ENCODE data around the gene FRMD3. TPM values are rescaled to one million over a fixed set of nuclear protein-coding genes. Genes with fewer than 3 reads are reported as not detected.

Gene FRMD3
- polyA plus RNA-seq, 1 donor from 2014 or later: 13.0 TPM

DNA sequence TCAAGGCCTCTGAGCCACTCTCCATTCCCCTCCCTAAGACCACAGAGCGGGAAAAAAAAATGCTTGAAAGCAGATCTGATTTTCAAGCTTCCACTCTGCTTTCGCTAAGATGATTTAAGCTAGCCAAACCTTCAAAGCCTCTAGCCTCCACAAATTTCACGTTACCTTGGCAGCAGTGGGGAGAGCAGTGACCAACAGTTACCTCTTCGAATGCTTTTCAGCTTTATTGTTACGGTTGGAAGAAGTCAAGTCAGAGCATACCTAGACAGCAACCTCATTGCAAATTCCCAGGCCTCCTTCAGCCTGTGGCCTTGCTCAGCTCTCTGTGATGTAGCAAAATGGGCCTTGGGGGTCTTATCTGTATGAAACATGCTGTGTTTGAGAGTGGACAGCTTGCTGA, 89.6 kb downstream of the FRMD3 start:
- TF ChIP-seq, protein P1, sequence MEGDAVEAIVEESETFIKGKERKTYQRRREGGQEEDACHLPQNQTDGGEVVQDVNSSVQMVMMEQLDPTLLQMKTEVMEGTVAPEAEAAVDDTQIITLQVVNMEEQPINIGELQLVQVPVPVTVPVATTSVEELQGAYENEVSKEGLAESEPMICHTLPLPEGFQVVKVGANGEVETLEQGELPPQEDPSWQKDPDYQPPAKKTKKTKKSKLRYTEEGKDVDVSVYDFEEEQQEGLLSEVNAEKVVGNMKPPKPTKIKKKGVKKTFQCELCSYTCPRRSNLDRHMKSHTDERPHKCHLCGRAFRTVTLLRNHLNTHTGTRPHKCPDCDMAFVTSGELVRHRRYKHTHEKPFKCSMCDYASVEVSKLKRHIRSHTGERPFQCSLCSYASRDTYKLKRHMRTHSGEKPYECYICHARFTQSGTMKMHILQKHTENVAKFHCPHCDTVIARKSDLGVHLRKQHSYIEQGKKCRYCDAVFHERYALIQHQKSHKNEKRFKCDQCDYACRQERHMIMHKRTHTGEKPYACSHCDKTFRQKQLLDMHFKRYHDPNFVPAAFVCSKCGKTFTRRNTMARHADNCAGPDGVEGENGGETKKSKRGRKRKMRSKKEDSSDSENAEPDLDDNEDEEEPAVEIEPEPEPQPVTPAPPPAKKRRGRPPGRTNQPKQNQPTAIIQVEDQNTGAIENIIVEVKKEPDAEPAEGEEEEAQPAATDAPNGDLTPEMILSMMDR (IDR thresholded peaks at IDR 0.05; ENCODE audit: poor library complexity, severe bottlenecking): no peak
- TF ChIP-seq POLR2AphosphoS5 (IDR thresholded peaks at IDR 0.05): no peak
- TF ChIP-seq EZH2 (IDR thresholded peaks at IDR 0.05; ENCODE audit: borderline replicate concordance, insufficient read depth, low read length, poor library complexity, severe bottlenecking): no peak
- TF ChIP-seq SMC3 (conservative IDR thresholded peaks at IDR 0.05; ENCODE audit: poor library complexity): no peak
- TF ChIP-seq RAD21 (conservative IDR thresholded peaks at IDR 0.05): no peak
- no peak for TF ChIP-seq EP300 (conservative IDR thresholded peaks at IDR 0.05; ENCODE audit: poor library complexity, severe bottlenecking)
- no peak for TF ChIP-seq MXI1 (conservative IDR thresholded peaks at IDR 0.05; ENCODE audit: poor library complexity, severe bottlenecking)
- no peak for TF ChIP-seq REST (IDR thresholded peaks at IDR 0.05; ENCODE audit: borderline replicate concordance)
- no peak for TF ChIP-seq TAF1 (IDR thresholded peaks at IDR 0.05; ENCODE audit: low read depth)
- no peak overlapping the region for H3K27ac ChIP-seq (ENCODE audit: low read length)
- no peak overlapping the region for H3K9ac ChIP-seq (ENCODE audit: low read length)
- H3K9me3 ChIP-seq (ENCODE audit: low read length): no peaks in the 10 kb centered on the region
- H3K79me2 ChIP-seq (replicated peaks; ENCODE audit: insufficient read depth, low read length): no peaks in the 10 kb centered on the region
- H3K27me3 ChIP-seq (ENCODE audit: insufficient read depth, low read depth, low read length): no peaks in the 10 kb centered on the region
- no peaks in the 10 kb centered on the region for H3K36me3 ChIP-seq (ENCODE audit: insufficient read depth, low read length)
- no peaks in the 10 kb centered on the region for H3K9me2 ChIP-seq (ENCODE audit: insufficient read depth, low read length)
- no peak overlapping the region for H2AFZ ChIP-seq (ENCODE audit: low read depth, low read length)
- no peaks in the 10 kb centered on the region for H3F3A ChIP-seq (ENCODE audit: insufficient read depth, low read length, poor library complexity, severe bottlenecking)
- no peak overlapping the region for H3K4me3 ChIP-seq (ENCODE audit: low read length)
- no peak overlapping the region for H3K4me2 ChIP-seq (ENCODE audit: low read length)
- H4K20me1 ChIP-seq (ENCODE audit: insufficient read depth): no peaks in the 10 kb centered on the region

DNA sequence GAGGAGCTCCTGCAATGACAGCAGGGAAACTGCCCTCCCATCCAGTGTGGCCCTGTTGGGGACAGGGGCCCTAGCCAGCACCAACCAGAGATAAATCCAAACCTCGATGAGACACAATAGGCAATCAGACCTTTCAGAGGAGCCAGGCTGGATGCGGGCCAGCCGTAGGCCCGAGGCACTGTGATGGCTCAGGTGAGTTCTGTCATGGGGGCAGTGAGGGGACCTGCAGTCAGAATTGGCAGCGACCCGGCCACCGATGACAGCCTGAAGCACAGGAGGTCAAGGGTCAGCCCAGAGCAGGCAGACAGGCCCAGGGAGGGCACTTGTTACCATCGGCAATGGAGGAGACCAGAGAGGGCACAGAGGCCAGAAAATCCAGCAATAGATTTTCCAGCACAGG, 90.8 kb downstream of the FRMD3 start:
- no peak overlapping the region for H3K4me2 ChIP-seq (ENCODE audit: low read length)
- no peak overlapping the region for H3K27ac ChIP-seq (ENCODE audit: low read length)
- H3K27me3 ChIP-seq (ENCODE audit: insufficient read depth, low read depth, low read length): no peaks in the 10 kb centered on the region
- no peaks in the 10 kb centered on the region for H3F3A ChIP-seq (ENCODE audit: insufficient read depth, low read length, poor library complexity, severe bottlenecking)
- H3K9me2 ChIP-seq (ENCODE audit: insufficient read depth, low read length): no peaks in the 10 kb centered on the region
- H4K20me1 ChIP-seq (ENCODE audit: insufficient read depth): no peaks in the 10 kb centered on the region
- no peaks in the 10 kb centered on the region for H3K79me2 ChIP-seq (replicated peaks; ENCODE audit: insufficient read depth, low read length)
- H2AFZ ChIP-seq (ENCODE audit: low read depth, low read length): no peak overlapping the region
- TF ChIP-seq, protein P1 (IDR thresholded peaks at IDR 0.05; ENCODE audit: poor library complexity, severe bottlenecking): no peak
- no peak for TF ChIP-seq RAD21 (conservative IDR thresholded peaks at IDR 0.05)
- no peak for TF ChIP-seq TAF1 (IDR thresholded peaks at IDR 0.05; ENCODE audit: low read depth)
- no peak for TF ChIP-seq MXI1 (conservative IDR thresholded peaks at IDR 0.05; ENCODE audit: poor library complexity, severe bottlenecking)
- no peak for TF ChIP-seq REST (IDR thresholded peaks at IDR 0.05; ENCODE audit: borderline replicate concordance)
- TF ChIP-seq SMC3 (conservative IDR thresholded peaks at IDR 0.05; ENCODE audit: poor library complexity): no peak
- H3K36me3 ChIP-seq (ENCODE audit: insufficient read depth, low read length): no peaks in the 10 kb centered on the region
- H3K9me3 ChIP-seq (ENCODE audit: low read length): no peaks in the 10 kb centered on the region
- H3K9ac ChIP-seq (ENCODE audit: low read length): no peak overlapping the region
- H3K4me3 ChIP-seq (ENCODE audit: low read length): no peak overlapping the region

All from neural cell (in vitro differentiated cells).